HCT116 (cell line): ENCODE measurements around the gene TEFM. TPM values are rescaled to one million over a fixed set of nuclear protein-coding genes. Genes with fewer than 3 reads are reported as not detected.

Source experiments
- ATAC-seq: fragments of 200-7000 bp; cut with Tn5 transposase; 2 replicates; pipeline ENCODE4 v1.9.1; 2020; ENCODE audit warnings: mild to moderate bottlenecking, moderate library complexity
- BruUV-seq: library from RNA; stranded (reverse); fragments of 400-500 nt; replicated peaks from 2 replicates; lab custom pipeline; 2021; lab: Mats Ljungman, UMichigan
- CTCF ChIA-PET: fragments of 300-600 bp; sonication (Branson Sonifier 250); formaldehyde crosslinking; loops from one replicate; lab custom pipeline; 2021; ENCODE audit warnings: antibody characterized with exemption; lab: Charles Lee
- POLR2A ChIA-PET: fragments of 300-600, 350-600 bp; sonication (Branson Sonifier 250); formaldehyde crosslinking; loops from one replicate; lab custom pipeline; 2021; ENCODE audit warnings: antibody characterized with exemption; lab: Charles Lee
- RAD21 ChIA-PET, 2 experiments: fragments of 300-600 bp; sonication (Branson Sonifier 250); formaldehyde crosslinking; loops; one replicate each; lab custom pipeline; 2023; ENCODE audit warnings: low total read pairs in 2 of 2; ENCODE audit not compliant: uncharacterized antibody in 2 of 2, unreplicated experiment in 2 of 2, low non-redundant PET in 1 of 2; lab: Charles Lee
- DNase-seq: peaks from one replicate; pipeline ENCODE4 v3.0.0-alpha.2; 2010; ENCODE audit warnings: low read depth, low spot score
- H2AFZ ChIP-seq: fragments of 200-600 bp; shearing (Covaris generic), sonication (generic); 2 replicates; pipeline ENCODE4 v1.6.1; 2017; ENCODE audit warnings: low read depth, mixed run types, mixed read lengths, antibody characterized with exemption, low read length; ENCODE audit not compliant: poor library complexity, severe bottlenecking
- H3K27ac ChIP-seq: 2 replicates; pipeline ENCODE4 v1.5.1; 2012; ENCODE audit warnings: low read depth, low read length
- H3K27me3 ChIP-seq: fragments of 200-600 bp; sonication (generic); 2 replicates; pipeline ENCODE4 v1.6.1; 2016; ENCODE audit warnings: mixed run types, low read length, mixed read lengths; ENCODE audit not compliant: insufficient read depth
- H3K36me3 ChIP-seq, 2 experiments: fragments of 200-500 bp in 1 of 2; fragments of 200-600 bp in 1 of 2; sonication (Bioruptor generic) in 1 of 2; sonication (generic) in 1 of 2; 2 replicates each; pipeline versions ENCODE4 v1.5.1 to v1.6.1; 2014 to 2016; ENCODE audit warnings: low read length in 2 of 2, inconsistent platforms in 1 of 2, mixed read lengths in 1 of 2, mixed run types in 1 of 2; ENCODE audit not compliant: insufficient read depth in 2 of 2, control insufficient read depth in 1 of 2
- H3K4me1 ChIP-seq, 2 experiments: fragments of 200-600 bp in 1 of 2; sonication (generic) in 1 of 2; 2 replicates each; pipeline versions ENCODE4 v1.5.1 to v1.6.1; 2012 to 2017; ENCODE audit warnings: low read length in 2 of 2, inconsistent platforms in 1 of 2, mild to moderate bottlenecking in 1 of 2, mixed read lengths in 1 of 2, mixed run types in 1 of 2, moderate library complexity in 1 of 2; ENCODE audit not compliant: insufficient read depth in 2 of 2, control insufficient read depth in 1 of 2
- H3K4me2 ChIP-seq: fragments of 200-600 bp; sonication (generic); 2 replicates; pipeline ENCODE4 v1.6.1; 2017; ENCODE audit warnings: mixed run types, low read length, mixed read lengths
- H3K4me3 ChIP-seq, 2 experiments: fragments of 200-600 bp in 1 of 2; sonication (generic) in 1 of 2; replicated peaks in 1 of 2; 2 replicates each; pipeline ENCODE4 v1.5.1; 2011 to 2016; ENCODE audit warnings: low read length in 2 of 2, control low read depth in 1 of 2, low read depth in 1 of 2, mild to moderate bottlenecking in 1 of 2, mixed read lengths in 1 of 2, mixed run types in 1 of 2
- H3K79me2 ChIP-seq: fragments of 200-600 bp; sonication (generic); 2 replicates; pipeline ENCODE4 v1.6.1; 2017; ENCODE audit warnings: mild to moderate bottlenecking, mixed run types, low read length, moderate library complexity, mixed read lengths; ENCODE audit not compliant: insufficient read depth
- H3K9ac ChIP-seq: fragments of 200-600 bp; sonication (generic); 2 replicates; pipeline ENCODE4 v1.6.1; 2016; ENCODE audit warnings: low read length, mixed read lengths
- H3K9me2 ChIP-seq: fragments of 200-600 bp; sonication (generic), shearing (Covaris generic); 2 replicates; pipeline ENCODE4 v1.6.1; 2017; ENCODE audit warnings: mixed run types, mild to moderate bottlenecking, moderate library complexity; ENCODE audit not compliant: insufficient read depth
- H3K9me3 ChIP-seq, 2 experiments: fragments of 200-500 bp in 1 of 2; fragments of 200-600 bp in 1 of 2; sonication (Bioruptor generic) in 1 of 2; sonication (generic) in 1 of 2; 2 replicates each; pipeline ENCODE4 v1.6.1; 2014 to 2017; ENCODE audit warnings: low read length in 2 of 2, mixed read lengths in 2 of 2, inconsistent platforms in 1 of 2, low read depth in 1 of 2, mild to moderate bottlenecking in 1 of 2, mixed run types in 1 of 2, moderate library complexity in 1 of 2; ENCODE audit not compliant: control insufficient read depth in 1 of 2, insufficient read depth in 1 of 2
- H4K20me1 ChIP-seq: fragments of 200-600 bp; sonication (generic), shearing (Covaris generic); 2 replicates; pipeline ENCODE4 v1.6.1; 2017; ENCODE audit warnings: mixed run types, mild to moderate bottlenecking, moderate library complexity; ENCODE audit not compliant: insufficient read depth
- intact Hi-C: fragments of 100-400 bp; cut with micrococcal nuclease; formaldehyde crosslinking; loops from 2 replicates; pipeline ENCODE4 v1.10.0; 2022
- total RNA-seq: library from RNA; stranded (reverse); gene quantifications from one replicate; pipeline ENCODE4 v1.2.1, GENCODE V29; 2021; ENCODE audit not compliant: unreplicated experiment
- TF ChIP-seq, protein P1 (sequence below), 3 experiments: fragments of 200-600 bp in 1 of 3; sonication (generic) in 1 of 3; IDR thresholded peaks in 2 of 3; conservative IDR thresholded peaks in 1 of 3; 2 replicates each; pipeline ENCODE4 v1.5.1; 2012 to 2017; ENCODE audit warnings: low read depth in 2 of 3, low read length in 2 of 3, antibody characterized with exemption in 1 of 3, borderline replicate concordance in 1 of 3, control low read depth in 1 of 3, mild to moderate bottlenecking in 1 of 3, mixed read lengths in 1 of 3, mixed run types in 1 of 3, moderate library complexity in 1 of 3; ENCODE audit not compliant: insufficient read depth in 1 of 3
- TF ChIP-seq, protein P2 (sequence below): IDR thresholded peaks from 2 replicates; pipeline ENCODE4 v1.6.1; 2012; ENCODE audit warnings: low read depth

The TEFM gene
- total RNA-seq, 1 experiment from 2014 or later, result 13.1 TPM

DNA sequence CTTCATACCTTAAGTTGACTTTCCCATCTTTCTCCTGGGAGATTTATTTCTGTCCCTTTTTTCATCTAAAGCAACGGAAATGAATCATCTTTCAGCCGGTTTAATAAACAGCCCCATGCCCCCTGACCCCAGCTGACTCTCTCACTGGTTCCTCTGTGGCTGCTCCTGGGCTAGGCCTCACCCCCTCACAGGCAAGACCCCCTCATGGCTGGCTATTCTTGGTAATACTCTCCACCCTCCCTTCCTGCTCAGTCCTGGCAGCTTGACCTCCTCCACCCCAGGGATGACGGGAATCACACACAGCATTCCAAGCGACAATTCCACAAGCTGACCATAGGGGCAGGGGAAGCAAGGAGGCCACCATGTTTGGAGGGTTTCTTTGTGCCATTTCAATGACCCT, 14.2 kb upstream of the TEFM start:
- RAD21 ChIA-PET, result no interaction called here
- ATAC-seq (no peak), DNase-seq (no peak)
- Histone ChIP-seq H2AFZ (peak overlapping the region; percentile 100), H3K36me3 (no peaks in the 10 kb centered on the region), H3K79me2 (no peaks in the 10 kb centered on the region), H3K9me3 (no peaks in the 10 kb centered on the region), H3K9ac (no peak overlapping the region), H3K4me2 (peak overlapping the region; percentile 7), H3K27me3 (no peaks in the 10 kb centered on the region), H3K9me2 (no peaks in the 10 kb centered on the region), H4K20me1 (no peaks in the 10 kb centered on the region), H3K4me3 (no peak overlapping the region), H3K27ac (no peak overlapping the region), H3K4me1 (peaks cover 5 to 24% of the 10 kb centered on the region in 2 experiments; a peak in 3 of 4 replicates)
- intact Hi-C loops, result no loop called here
- POLR2A ChIA-PET, result no interaction called here
- TF ChIP-seq, protein P1, sequence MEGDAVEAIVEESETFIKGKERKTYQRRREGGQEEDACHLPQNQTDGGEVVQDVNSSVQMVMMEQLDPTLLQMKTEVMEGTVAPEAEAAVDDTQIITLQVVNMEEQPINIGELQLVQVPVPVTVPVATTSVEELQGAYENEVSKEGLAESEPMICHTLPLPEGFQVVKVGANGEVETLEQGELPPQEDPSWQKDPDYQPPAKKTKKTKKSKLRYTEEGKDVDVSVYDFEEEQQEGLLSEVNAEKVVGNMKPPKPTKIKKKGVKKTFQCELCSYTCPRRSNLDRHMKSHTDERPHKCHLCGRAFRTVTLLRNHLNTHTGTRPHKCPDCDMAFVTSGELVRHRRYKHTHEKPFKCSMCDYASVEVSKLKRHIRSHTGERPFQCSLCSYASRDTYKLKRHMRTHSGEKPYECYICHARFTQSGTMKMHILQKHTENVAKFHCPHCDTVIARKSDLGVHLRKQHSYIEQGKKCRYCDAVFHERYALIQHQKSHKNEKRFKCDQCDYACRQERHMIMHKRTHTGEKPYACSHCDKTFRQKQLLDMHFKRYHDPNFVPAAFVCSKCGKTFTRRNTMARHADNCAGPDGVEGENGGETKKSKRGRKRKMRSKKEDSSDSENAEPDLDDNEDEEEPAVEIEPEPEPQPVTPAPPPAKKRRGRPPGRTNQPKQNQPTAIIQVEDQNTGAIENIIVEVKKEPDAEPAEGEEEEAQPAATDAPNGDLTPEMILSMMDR (IDR thresholded peaks at IDR 0.05 in 2 of 3, conservative IDR thresholded peaks at IDR 0.05 in 1 of 3; ENCODE audit: borderline replicate concordance in 1 of 3, insufficient read depth in 1 of 3, low read depth in 2 of 3, low read length in 2 of 3), result peak in 2 of 3 experiments; percentile 27 to 34; a peak in 3 of 6 replicates
- TF ChIP-seq, protein P2, sequence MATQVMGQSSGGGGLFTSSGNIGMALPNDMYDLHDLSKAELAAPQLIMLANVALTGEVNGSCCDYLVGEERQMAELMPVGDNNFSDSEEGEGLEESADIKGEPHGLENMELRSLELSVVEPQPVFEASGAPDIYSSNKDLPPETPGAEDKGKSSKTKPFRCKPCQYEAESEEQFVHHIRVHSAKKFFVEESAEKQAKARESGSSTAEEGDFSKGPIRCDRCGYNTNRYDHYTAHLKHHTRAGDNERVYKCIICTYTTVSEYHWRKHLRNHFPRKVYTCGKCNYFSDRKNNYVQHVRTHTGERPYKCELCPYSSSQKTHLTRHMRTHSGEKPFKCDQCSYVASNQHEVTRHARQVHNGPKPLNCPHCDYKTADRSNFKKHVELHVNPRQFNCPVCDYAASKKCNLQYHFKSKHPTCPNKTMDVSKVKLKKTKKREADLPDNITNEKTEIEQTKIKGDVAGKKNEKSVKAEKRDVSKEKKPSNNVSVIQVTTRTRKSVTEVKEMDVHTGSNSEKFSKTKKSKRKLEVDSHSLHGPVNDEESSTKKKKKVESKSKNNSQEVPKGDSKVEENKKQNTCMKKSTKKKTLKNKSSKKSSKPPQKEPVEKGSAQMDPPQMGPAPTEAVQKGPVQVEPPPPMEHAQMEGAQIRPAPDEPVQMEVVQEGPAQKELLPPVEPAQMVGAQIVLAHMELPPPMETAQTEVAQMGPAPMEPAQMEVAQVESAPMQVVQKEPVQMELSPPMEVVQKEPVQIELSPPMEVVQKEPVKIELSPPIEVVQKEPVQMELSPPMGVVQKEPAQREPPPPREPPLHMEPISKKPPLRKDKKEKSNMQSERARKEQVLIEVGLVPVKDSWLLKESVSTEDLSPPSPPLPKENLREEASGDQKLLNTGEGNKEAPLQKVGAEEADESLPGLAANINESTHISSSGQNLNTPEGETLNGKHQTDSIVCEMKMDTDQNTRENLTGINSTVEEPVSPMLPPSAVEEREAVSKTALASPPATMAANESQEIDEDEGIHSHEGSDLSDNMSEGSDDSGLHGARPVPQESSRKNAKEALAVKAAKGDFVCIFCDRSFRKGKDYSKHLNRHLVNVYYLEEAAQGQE, result no peak
- BruUV-seq, result no TSS peak
- CTCF ChIA-PET, result no interaction called here
